Cardiac septum (tissue), 1 donor: ENCODE data around the gene RPS6KL1. TPM values are rescaled to one million over a fixed set of nuclear protein-coding genes. Genes with fewer than 3 reads are reported as not detected.
A peak's percentile ranks its signal among the peaks of the same experiment; 100 is the strongest.

Source experiments
- DNase-seq: peaks from one replicate; pipeline ENCODE4 v3.0.0-alpha.2; 2020; ENCODE audit warnings: low spot score
- intact Hi-C: fragments of 100-400 bp; cut with DNase I; formaldehyde crosslinking; loops from one replicate; pipeline ENCODE4 v1.14.0; 2022
- long read RNA-seq: library from polyadenylated mRNA; unstranded; transcript quantifications from one replicate; pipeline ENCODE4 v2.0.0, GENCODE V29; 2021
- total RNA-seq: library from RNA; stranded (reverse); fragmentation: NEBNext Ultra II Directional; extraction: Animal tissue kit (Norgen Biotek cat#: 25700); gene quantifications from one replicate; pipeline ENCODE4 v1.2.1, GENCODE V29; 2021
- donor health status: DM: no; HTN: no; CAD: no.

The RPS6KL1 gene, protein sequence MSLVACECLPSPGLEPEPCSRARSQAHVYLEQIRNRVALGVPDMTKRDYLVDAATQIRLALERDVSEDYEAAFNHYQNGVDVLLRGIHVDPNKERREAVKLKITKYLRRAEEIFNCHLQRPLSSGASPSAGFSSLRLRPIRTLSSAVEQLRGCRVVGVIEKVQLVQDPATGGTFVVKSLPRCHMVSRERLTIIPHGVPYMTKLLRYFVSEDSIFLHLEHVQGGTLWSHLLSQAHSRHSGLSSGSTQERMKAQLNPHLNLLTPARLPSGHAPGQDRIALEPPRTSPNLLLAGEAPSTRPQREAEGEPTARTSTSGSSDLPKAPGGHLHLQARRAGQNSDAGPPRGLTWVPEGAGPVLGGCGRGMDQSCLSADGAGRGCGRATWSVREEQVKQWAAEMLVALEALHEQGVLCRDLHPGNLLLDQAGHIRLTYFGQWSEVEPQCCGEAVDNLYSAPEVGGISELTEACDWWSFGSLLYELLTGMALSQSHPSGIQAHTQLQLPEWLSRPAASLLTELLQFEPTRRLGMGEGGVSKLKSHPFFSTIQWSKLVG
- total RNA-seq, result 19.8 TPM
- long read RNA-seq, full-length matches to known transcripts, result 3 of 22 reads
- long read RNA-seq, partial matches to known transcripts, result 4 of 22 reads
- long read RNA-seq, other reads (novel, unspliced or antisense), result 15 of 22 reads

DNA sequence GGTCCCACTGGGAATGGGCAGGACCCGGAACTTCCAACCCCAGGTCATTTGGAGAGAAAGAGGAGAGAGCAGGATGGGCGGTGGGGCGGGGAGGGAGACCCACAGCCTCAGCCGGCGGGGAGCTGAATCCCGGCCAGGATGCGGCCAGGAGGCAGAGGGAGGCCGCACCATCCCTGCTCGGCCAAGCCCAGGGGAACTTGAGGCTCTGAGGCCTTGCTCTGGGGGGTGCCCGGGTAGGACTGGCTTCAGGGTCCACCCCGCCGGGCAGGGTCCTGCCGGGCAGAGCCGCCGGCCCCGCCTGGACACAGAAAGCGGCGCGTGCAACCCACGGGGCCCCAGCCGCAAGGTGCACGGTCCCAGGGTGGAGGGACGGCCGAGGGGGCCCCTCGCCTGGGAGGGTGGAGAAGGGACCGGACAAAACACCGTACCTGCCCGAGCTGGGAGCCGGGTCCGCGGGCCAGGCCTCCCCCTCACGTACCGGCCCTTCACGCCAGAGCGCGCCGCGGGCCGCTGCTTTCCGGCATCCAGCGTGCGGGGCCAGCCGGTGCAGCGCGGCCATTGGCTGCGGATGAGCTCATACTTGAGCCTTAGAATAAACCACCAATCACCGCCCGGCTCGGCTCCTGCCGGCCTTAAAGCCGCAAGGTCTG is at the start of gene RPS6KL1:
TSS of gene RPS6KL1 (minus strand) at position 509 of the 650 bp plus-strand sequence. CDS start 1,719 bp downstream, outside the sequence.
- intact Hi-C loops, result loop anchor here (5.0 kb wide), 1 partner anchor 149 kb away; no protein-coding TSS in a partner anchor
- peak; percentile 90 for DNase-seq

DNA sequence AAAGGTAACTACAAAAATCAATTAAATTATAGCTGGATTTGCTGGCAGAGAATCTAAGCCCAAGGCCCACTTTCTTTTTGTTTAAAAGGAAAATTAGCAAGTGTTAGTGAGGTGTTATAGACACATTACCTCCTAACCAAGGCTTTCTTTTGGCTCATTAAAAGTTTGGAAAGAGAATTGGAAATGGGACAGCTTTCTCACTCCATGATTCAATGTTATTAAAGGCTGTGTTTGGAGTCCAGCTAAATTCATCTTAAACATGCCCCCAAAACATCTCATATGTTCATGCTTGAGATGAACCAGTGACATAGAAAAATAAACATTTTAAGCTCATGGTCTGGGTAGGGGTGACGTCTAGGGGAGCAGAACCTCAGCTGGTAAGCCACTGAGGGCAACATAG is 45.8 kb upstream of the RPS6KL1 start:
- DNase-seq, result no peak
- intact Hi-C loops, result no loop called here

DNA sequence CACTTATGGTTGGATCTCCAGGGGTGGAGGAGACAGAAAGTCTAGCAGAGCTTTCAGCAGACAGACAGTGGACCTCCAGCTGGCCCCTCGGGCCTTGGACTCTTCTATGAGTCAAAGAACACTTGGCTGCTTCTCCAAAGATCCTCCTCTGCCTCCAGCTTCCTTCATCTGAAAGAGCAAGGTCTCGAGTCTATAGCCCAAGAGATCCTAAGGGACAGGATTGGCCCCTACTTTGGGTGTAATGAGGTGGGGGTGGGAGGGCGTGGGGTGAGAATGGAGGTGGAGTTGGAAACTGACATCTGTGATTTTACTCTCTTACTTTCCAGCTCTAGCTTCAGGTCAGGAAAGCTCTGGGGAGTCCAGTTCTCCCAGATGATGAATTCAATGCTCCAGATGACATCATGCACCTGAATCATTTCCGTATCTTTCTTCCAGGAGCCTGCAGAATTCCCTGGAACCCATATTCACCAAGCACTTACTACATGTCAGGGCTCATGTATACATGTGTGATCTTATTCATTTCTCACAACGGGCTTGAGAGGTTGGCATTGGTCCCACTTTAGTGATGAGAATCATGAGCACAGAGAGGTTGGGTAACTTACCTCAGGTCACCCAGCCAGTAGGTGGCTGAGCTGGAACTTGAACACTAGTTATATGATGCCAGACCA is 42.6 kb upstream of the RPS6KL1 start:
- intact Hi-C loops, result no loop called here
- DNase-seq, result no peak

DNA sequence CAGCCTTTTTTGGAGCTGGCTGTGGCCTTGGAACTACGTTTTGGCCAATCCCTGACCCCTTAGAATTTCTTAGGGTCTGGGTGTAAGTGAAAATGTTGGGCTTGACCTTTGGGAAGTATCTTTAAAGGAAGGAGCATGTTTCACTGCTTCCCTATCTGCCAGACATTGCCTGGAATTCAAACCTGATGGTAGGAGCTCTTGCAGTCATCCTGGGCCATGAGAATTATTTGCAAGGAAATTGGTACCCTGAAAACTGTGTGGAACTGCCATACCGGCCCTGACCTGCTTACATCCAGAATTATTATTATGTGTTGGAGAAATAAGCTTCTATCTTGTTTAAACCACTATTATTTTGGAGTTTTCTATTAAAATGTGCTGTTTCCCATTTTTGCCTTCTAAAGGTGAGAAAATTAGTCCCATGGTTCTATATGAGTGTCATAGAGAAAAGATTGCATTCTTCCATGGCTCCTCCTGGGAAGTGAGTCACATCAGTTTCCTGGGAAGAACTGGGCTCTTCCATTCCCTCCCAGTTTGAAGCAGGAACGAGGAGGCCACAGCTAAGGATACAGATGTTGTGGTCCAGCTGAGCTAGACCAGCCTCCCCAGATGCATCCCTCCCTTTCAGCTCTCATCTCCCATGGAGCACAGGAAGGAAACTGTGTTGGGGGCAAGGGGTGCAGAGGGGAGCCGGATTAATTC is 41.9 kb upstream of the RPS6KL1 start:
- DNase-seq, result no peak
- intact Hi-C loops, result no loop called here

DNA sequence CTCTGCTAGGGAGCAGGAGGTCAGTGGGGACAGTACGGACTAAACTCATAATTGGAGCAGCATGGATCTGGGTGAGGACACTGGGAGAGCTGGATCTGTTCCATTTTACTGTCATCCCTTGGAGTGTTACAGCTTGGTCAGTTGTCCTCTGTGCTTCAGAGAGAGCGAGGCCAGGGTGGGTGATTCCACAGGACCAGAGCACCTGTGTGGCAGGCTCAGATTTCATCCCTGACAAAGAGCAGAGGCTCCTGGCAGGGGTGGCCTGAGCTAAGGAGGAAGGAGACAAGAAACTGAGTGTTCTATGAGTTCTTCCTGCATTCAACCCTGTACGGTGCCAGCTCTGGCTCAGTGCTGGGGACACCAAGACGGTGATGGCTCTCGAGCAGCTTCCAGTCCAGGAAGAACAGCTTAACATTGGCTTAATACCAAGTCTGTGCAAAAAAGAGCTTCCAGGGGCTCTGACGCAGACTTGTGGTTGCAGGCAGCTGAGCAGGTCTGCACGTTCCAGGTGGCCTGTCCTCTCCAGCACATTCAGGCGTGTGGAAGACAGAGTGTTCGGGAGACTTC is 40.7 kb upstream of the RPS6KL1 start:
- intact Hi-C loops, result no loop called here
- no peak for DNase-seq

DNA sequence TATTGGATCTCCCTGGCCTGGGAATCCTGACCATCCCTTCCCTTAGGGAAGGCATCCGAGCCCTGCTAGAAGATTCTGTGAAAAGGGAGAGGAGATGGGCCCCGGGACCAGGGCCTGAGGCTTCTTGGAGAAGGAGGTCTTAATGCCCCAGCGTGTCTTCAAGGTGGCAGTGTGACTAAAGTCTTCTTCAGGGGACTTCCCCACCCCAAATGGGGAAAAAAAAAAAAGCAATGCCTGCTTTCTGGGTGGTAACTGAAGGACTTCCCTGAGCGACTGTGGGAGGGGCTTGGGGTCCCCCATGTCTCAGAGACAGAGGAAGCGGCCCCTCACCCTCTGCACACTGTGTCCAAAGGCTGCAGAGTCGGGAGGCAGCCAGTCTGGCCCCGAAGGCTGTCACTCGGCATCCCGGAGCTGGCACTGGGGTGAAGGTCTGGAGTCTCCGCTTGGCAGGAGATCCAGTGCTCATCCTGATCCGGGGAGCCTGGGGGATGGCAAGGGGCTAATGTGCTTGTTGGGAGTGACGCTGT is 40.2 kb upstream of the RPS6KL1 start:
- no peak for DNase-seq
- intact Hi-C loops, result no loop called here

DNA sequence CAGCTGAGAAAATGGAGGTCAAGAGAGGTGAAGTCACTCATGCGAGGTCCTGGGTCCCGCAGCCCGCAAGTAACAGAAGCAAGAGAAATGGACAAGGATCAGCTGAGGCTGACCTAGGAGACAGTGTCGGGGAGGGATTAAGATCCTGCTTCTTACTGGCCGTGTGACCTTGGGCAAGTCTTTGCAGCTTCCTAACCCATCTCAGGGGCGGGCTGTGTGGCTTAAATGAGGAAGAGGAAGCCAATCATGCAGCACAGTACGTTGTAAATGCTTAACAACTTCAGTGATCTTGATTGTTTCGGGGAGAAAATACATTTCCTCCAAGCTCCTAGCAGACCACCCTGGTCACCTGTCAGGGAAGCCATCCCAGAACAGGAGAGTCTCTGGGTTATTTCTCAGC is 39.4 kb upstream of the RPS6KL1 start:
- no peak for DNase-seq
- intact Hi-C loops, result no loop called here

DNA sequence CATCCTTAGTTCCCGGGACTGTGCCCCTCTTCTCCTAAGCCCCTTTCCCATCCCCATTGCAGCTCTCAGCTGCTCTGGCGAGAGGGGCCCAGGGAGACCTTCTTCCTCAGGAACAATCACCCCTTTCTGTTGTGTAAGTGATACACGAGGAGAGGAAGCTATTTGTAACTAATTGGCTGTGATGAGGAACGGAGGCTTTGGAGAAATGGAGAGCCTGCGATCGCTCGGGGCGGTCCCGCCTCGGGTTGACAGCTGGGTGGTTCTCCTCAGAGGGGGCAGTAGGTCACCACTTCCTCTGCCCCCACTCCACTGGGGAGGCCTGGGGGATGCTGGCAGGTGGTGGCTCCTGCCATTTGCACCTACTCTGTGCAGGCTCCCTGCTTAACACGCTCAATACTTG is 39.0 kb upstream of the RPS6KL1 start:
- DNase-seq, result no peak
- intact Hi-C loops, result no loop called here

DNA sequence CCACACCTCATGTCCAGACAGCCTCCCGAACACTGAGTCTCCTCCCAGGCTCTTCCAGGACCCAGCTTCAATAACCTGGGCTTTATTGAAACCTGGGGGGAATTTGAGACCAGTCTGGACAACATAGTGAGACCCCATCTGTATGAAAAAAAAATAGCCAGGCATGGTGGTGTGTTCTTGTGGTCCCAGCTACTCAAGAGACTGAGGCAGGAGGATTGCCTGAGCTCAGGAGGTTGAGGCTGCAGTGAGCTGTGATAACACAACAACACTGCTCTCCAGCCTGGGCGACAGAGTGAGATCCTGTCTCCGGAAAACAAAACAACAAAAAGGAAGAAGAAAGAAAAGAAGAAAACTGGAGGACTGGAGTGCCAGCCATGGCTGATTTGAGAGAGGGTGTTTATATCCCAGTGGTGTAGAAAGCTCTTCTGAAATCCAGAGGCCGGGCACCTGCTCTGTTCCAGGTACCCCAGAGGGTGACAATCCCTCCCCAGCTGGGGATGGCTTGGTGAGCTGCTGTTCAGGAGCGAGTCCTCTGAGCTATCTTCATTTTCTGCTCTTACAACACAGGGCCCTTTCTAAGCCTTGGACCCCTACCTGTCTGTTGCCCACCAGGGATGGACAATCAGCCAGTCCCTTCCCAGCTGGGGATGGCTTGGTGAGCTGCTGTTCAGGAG is 38.3 kb upstream of the RPS6KL1 start:
- intact Hi-C loops, result no loop called here
- DNase-seq, result no peak

DNA sequence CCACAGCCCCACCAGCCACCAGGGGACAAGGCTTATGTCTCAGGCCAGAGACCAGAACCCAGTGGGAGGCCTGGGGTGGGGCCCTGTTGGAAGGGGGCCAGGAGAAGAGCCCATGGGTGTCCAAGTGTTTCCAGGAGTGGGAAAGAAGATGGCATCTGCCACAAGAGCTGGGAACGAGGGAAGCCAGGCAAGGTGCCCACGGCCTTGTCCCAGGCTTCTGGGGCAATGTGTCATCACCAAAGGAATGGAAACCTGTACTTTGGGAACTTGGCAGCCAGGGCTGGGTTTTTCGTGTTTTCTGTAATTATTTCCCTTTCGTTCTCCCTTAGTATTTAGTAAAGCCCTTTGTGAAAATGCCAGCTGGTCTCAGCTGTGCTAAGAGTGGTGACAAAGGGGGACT is 37.7 kb upstream of the RPS6KL1 start:
- intact Hi-C loops, result no loop called here
- DNase-seq, result no peak

DNA sequence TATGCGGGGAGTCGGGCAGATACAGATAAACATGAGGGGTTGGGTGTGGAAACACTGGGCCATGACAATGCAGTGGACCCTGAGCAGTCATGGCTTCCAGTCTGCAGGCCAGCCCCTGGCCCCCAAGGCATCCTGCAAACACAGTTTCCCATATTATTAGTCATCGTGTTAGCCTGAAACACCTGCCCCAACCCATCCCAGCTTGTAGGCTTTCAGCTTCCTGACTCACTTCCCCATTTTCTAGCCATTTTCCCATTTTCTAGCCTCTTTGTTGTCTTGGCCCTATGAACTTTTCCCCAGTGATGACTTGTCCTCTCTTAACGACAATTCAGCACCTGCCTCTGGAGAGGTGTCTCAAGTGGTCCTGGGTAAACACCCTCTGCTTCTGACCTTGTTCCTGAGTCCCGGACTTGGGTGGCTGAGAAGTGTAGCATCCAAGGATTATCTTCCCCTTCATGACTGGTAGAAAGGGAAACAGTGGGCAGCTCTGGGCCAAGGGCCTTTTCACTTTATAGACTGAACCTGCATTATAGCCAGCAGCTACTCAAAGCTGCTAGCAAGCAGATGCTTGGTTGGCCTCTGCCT is 36.6 kb upstream of the RPS6KL1 start:
- DNase-seq, result no peak
- intact Hi-C loops, result loop anchor here (10.0 kb wide), 1 partner anchor 45 kb away; the partner anchor contains the start of gene EIF2B2

DNA sequence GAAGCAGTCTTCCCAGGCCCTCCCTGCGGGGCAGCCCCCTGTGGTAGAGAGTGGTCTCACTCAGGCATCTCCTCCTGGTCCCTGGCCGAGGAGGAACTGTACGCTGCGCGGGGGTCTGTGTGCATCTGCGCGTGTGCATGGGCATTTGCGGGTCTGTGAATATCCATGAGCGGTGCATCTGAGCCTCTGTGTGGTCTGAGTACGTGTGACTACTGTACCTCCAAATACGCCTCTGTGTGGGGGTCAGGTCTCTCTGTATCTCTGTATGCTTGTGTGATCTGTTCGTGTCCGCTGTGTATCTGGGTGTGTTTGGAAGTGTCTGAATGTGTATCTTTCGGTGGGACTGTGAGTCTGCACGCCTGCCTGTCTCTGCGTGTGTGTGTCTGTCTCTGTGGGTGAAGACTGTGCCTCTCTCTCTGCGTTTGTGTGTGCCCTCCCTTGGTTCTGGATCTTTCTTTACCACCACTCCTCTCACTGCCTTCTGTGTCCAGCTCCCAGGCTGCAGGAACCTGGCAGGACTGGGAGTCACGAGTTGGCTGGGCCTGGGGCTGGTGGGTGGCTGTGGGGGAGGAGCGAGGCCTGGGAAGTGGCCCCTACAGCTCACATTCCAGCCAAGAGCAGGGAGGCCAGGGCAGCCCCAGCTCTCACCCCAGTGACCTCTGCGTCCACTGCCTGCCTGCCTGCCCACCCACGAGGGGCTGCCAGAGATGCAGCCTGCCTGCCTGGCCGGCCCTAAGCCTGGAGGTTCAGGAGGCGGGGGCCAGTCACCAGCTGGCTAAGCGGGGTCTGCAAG is 33.4 kb upstream of the RPS6KL1 start:
- intact Hi-C loops, result loop anchor here (10.0 kb wide), 1 partner anchor 48 kb away; the partner anchor contains the start of gene EIF2B2
- DNase-seq, result no peak

DNA sequence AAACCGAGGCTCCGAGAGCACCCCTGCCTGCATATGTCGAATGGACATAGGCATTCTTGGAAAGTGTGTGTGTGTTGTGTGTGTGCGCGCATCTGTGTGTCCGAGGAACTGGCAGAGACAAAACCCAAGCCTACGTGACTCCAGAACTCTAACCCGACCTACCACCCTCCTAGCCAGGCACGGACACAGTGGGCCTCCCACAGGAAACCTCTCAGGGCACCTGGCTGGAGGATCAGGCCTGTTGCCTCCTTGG is 32.9 kb upstream of the RPS6KL1 start:
- no peak for DNase-seq
- intact Hi-C loops, result loop anchor here (10.0 kb wide), 1 partner anchor 49 kb away; the partner anchor contains the start of gene EIF2B2

DNA sequence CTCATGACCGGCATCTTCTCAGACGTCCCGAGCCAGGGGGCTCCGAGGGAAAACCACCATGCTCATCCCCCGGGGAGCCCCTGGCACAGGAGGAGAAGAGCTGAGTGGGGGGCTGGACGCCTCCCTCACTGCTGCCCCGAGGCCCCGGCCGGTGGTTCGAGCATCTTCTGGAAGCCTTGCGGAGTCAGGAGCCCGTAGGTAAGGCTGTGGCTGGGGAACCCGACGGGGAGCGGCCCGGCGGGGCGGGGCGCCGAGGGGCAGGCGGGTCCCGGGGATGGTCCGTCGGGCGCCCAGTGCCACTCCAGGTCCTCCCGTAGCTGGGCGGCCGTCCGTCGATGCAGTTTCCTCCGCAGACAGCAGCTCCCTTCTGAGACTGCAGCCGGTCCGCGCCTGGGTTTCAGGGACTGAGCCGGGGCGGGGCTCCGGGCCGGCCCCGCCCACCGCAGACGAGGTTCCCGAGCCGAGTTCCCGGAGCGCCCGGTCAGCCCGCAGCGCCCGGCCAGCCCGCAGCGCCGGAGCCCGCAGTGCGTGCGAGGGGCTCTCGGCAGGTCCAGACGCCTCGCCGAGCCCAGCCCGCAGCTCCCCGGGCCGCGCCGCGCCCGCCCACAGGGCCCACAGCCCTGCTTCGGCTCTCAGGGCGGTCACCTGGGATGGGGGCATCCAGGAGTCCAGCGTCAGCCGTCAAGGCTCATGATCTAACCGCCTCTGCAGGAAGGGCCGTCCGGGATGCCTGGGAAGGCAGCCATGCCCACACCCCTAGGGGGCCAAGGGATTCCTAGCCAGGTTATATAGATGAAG is 32.4 kb upstream of the RPS6KL1 start, which contains the start of gene PGF:
TSS of gene PGF (minus strand) at position 369 of the 798 bp plus-strand sequence. CDS start at position 14, 355 bp downstream.
- DNase-seq, result peak; percentile 90
- intact Hi-C loops, result loop anchor here (10.0 kb wide), 1 partner anchor 49 kb away; the partner anchor contains the start of gene EIF2B2

DNA sequence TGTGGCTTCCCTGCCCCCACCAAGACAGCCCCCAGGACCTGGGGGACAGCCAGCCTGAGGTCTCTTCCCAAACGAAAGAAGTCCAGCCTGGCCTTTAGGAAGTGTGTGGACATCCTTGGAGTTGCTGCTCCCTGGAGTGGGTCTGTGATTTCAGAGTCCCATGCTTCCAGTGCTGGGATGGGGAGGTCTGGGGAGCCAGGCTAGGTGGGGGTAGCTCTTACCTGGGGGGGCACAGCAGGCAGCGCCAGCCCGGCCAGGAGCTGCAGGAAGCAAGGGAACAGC is 31.8 kb upstream of the RPS6KL1 start:
- intact Hi-C loops, result loop anchor here (10.0 kb wide), 1 partner anchor 50 kb away; the partner anchor contains the start of gene EIF2B2
- no peak for DNase-seq

DNA sequence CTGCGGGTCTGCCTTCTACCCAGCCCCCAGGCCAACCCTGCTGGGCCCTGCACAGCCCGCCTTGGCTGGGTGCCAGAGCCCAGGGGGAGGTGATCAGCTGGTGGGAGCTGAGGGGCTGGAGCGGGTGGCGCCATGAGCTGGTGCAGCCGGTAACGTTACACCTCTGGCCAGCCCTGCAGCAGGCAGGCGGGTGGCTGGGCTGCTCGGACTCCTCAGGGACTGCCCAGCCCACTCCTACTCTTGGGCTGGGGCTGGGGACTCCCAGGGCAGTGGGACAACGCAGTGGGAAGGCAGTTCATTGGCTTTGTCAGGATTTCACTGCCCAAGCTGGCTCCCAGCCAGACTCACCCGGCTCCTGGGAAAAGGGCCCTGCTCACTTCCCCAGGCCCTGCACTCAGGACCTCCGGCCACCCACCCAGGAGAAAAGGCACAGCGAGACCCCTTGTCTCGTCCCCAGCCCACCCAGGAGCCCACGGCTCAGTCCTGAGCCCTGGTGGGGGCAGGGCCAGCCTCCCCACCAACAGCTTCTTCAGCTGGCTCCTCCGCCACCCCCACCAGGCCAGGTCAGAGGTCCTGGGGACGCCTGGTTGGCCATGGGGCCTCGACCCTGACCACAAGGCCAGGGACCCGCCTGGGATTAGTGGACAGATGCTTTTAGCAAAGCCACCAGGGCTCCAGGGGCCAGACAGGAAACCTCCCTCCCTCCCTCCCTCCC is 31.3 kb upstream of the RPS6KL1 start:
- intact Hi-C loops, result loop anchor here (10.0 kb wide), 1 partner anchor 50 kb away; the partner anchor contains the start of gene EIF2B2
- DNase-seq, result no peak
